SK-N-SH (cell line): Measurements from ENCODE around the gene KCNN3. TPM values are rescaled to one million over a fixed set of nuclear protein-coding genes. Genes with fewer than 3 reads are reported as not detected.

Experiments used
- CTCF ChIA-PET: fragments of 300-600, 350-600 bp; formaldehyde crosslinking; extraction: SDS; loops from one replicate; lab custom pipeline; 2021; lab: Yijun Ruan, JAX
- POLR2A ChIA-PET: fragments of 350-600 bp; sonication (Branson Sonifier 250); formaldehyde crosslinking; extraction: SDS; loops from one replicate; lab custom pipeline; 2020; ENCODE audit warnings: antibody characterized with exemption, inconsistent platforms; lab: Yijun Ruan, JAX
- DNase-seq: peaks from one replicate; pipeline ENCODE4 v3.0.0; 2012
- H2AFZ ChIP-seq: fragments of 200-600 bp; sonication (generic); 2 replicates; pipeline ENCODE4 v1.8.1; 2016; ENCODE audit warnings: antibody characterized with exemption, mild to moderate bottlenecking, low read depth
- H3F3A ChIP-seq: fragments of 200-600 bp; sonication (generic); replicated peaks from 2 replicates; pipeline ENCODE3; 2016; ENCODE audit warnings: antibody characterized with exemption, mild to moderate bottlenecking; ENCODE audit not compliant: insufficient read depth
- H3K27ac ChIP-seq, 2 experiments: fragments of 200-500 bp in 1 of 2; fragments of 200-600 bp in 1 of 2; sonication (Bioruptor generic) in 1 of 2; sonication (generic), shearing (Covaris generic) in 1 of 2; 2 replicates each; pipeline versions ENCODE4 v1.5.1 to v1.6.1; 2014 to 2016; ENCODE audit warnings: low read depth in 2 of 2, inconsistent platforms in 1 of 2, low read length in 1 of 2, mild to moderate bottlenecking in 1 of 2, mixed read lengths in 1 of 2
- H3K27me3 ChIP-seq: fragments of 200-600 bp; sonication (generic), shearing (Covaris generic); 2 replicates; pipeline ENCODE4 v1.6.1; 2016; ENCODE audit warnings: mixed run types; ENCODE audit not compliant: insufficient read depth
- H3K36me3 ChIP-seq, 2 experiments: fragments of 200-500 bp in 1 of 2; fragments of 200-600 bp in 1 of 2; sonication (Bioruptor generic) in 1 of 2; sonication (generic) in 1 of 2; replicated peaks in 1 of 2; 2 replicates each; pipeline versions ENCODE3 to v1.5.1; 2014 to 2016; ENCODE audit warnings: low read length in 1 of 2, mild to moderate bottlenecking in 1 of 2; ENCODE audit not compliant: insufficient read depth in 2 of 2, control insufficient read depth in 1 of 2
- H3K4me1 ChIP-seq, 2 experiments: fragments of 200-500 bp in 1 of 2; fragments of 200-600 bp in 1 of 2; sonication (Bioruptor generic) in 1 of 2; sonication (generic), shearing (Covaris generic) in 1 of 2; 2 replicates each; pipeline versions ENCODE4 v1.5.1 to v1.6.1; 2014 to 2016; ENCODE audit warnings: low read depth in 1 of 2, low read length in 1 of 2, mixed run types in 1 of 2; ENCODE audit not compliant: insufficient read depth in 2 of 2, control insufficient read depth in 1 of 2
- H3K4me2 ChIP-seq: fragments of 200-600 bp; sonication (generic), shearing (Covaris generic); 2 replicates; pipeline ENCODE4 v1.6.1; 2017; ENCODE audit warnings: mixed run types
- H3K4me3 ChIP-seq, 2 experiments: fragments of 200-500 bp in 1 of 2; fragments of 200-600 bp in 1 of 2; sonication (Bioruptor generic) in 1 of 2; sonication (generic), shearing (Covaris generic) in 1 of 2; 2 replicates each; pipeline versions ENCODE4 v1.5.1 to v1.8.1; 2014 to 2016; ENCODE audit warnings: low read depth in 2 of 2, inconsistent platforms in 1 of 2, low read length in 1 of 2, mild to moderate bottlenecking in 1 of 2, mixed read lengths in 1 of 2, moderate library complexity in 1 of 2
- H3K79me2 ChIP-seq: fragments of 200-600 bp; sonication (generic); 2 replicates; pipeline ENCODE4 v1.8.1; 2017; ENCODE audit warnings: mild to moderate bottlenecking; ENCODE audit not compliant: insufficient read depth
- H3K9ac ChIP-seq: fragments of 200-600 bp; sonication (generic); 2 replicates; pipeline ENCODE4 v1.6.1; 2017; ENCODE audit warnings: mixed run types
- H3K9me2 ChIP-seq: fragments of 200-600 bp; sonication (generic); 2 replicates; pipeline ENCODE4 v1.6.1; 2017; ENCODE audit warnings: mixed run types
- H3K9me3 ChIP-seq: fragments of 200-600 bp; sonication (generic); 2 replicates; pipeline ENCODE4 v1.6.1; 2017; ENCODE audit warnings: mixed run types, mild to moderate bottlenecking, moderate library complexity
- H4K20me1 ChIP-seq: fragments of 200-600 bp; sonication (generic); 2 replicates; pipeline ENCODE4 v1.6.1; 2017; ENCODE audit warnings: mild to moderate bottlenecking, mixed run types; ENCODE audit not compliant: insufficient read depth
- CHD2 ChIP-seq: fragments of 150-350 bp; IDR thresholded peaks from 2 replicates; pipeline ENCODE4 v1.6.1; 2018; ENCODE audit warnings: low read length; ENCODE audit not compliant: partially characterized antibody
- FOSL2 ChIP-seq: IDR thresholded peaks from 2 replicates; pipeline ENCODE4 v1.4.0; 2012; ENCODE audit warnings: low read depth, mild to moderate bottlenecking, moderate library complexity, borderline replicate concordance
- JUND ChIP-seq: IDR thresholded peaks from 2 replicates; pipeline ENCODE4 v1.4.0; 2012
- MEF2A ChIP-seq: IDR thresholded peaks from 2 replicates; pipeline ENCODE4 v1.4.0; 2012; ENCODE audit warnings: low read depth, borderline replicate concordance
- NRF1 ChIP-seq: IDR thresholded peaks from 2 replicates; pipeline ENCODE4 v1.6.1; 2012; ENCODE audit warnings: low read depth, mild to moderate bottlenecking, low read length
- RAD21 ChIP-seq: IDR thresholded peaks from 2 replicates; pipeline ENCODE4 v1.6.1; 2012; ENCODE audit warnings: mild to moderate bottlenecking, low read length
- REST ChIP-seq: IDR thresholded peaks from 2 replicates; pipeline ENCODE4 v1.6.1; 2012; ENCODE audit warnings: mild to moderate bottlenecking, low read depth, low read length, moderate library complexity
- SIN3A ChIP-seq: IDR thresholded peaks from 2 replicates; pipeline ENCODE4 v1.6.1; 2012; ENCODE audit warnings: low read depth, mild to moderate bottlenecking, low read length, moderate library complexity, borderline replicate concordance
- SMC3 ChIP-seq: IDR thresholded peaks from 2 replicates; pipeline ENCODE4 v1.6.1; 2012; ENCODE audit warnings: low read depth, low read length, improper control_type of control experiment
- TEAD4 ChIP-seq: IDR thresholded peaks from 2 replicates; pipeline ENCODE4 v1.4.0; 2012; ENCODE audit warnings: mild to moderate bottlenecking, borderline replicate concordance; ENCODE audit not compliant: insufficient read depth
- USF1 ChIP-seq: IDR thresholded peaks from 2 replicates; pipeline ENCODE4 v1.4.0; 2012; ENCODE audit warnings: low read depth, borderline replicate concordance
- YY1 ChIP-seq: IDR thresholded peaks from 2 replicates; pipeline ENCODE4 v1.4.0; 2012; ENCODE audit warnings: low read depth, mild to moderate bottlenecking
- ZBTB33 ChIP-seq: IDR thresholded peaks from 2 replicates; pipeline ENCODE4 v1.4.0; 2012; ENCODE audit warnings: low read depth, borderline replicate concordance
- WGBS: methylation state at CpG from one replicate; pipeline ENCODE4 v1.1.6; 2017; ENCODE audit warnings: low lambda C conversion rate; 5-methylcytosine and 5-hydroxymethylcytosine counted together
- polyA plus RNA-seq, 3 experiments: library from polyadenylated mRNA; depleted of rRNA; stranded (reverse); fragments of >200 nt; gene quantifications; 2 replicates each; pipeline ENCODE4 v1.2.3, GENCODE V29; 2012
- TF ChIP-seq, protein P1 (sequence below): fragments of 200-600 bp; sonication (generic); IDR thresholded peaks from 2 replicates; pipeline ENCODE4 v1.6.1; 2017; ENCODE audit warnings: antibody characterized with exemption, mild to moderate bottlenecking, moderate library complexity
- TF ChIP-seq, protein P2 (sequence below): fragments of 150-350 bp; IDR thresholded peaks from 2 replicates; pipeline ENCODE4 v1.6.1; 2016; ENCODE audit warnings: mild to moderate bottlenecking, low read depth, low read length
- TF ChIP-seq, protein P3 (sequence below): IDR thresholded peaks from 2 replicates; pipeline ENCODE4; 2012

KCNN3 gene
- polyA plus RNA-seq, 1 of the 3 experiments (the other 2 are of a cell fraction): 0.16 TPM

DNA sequence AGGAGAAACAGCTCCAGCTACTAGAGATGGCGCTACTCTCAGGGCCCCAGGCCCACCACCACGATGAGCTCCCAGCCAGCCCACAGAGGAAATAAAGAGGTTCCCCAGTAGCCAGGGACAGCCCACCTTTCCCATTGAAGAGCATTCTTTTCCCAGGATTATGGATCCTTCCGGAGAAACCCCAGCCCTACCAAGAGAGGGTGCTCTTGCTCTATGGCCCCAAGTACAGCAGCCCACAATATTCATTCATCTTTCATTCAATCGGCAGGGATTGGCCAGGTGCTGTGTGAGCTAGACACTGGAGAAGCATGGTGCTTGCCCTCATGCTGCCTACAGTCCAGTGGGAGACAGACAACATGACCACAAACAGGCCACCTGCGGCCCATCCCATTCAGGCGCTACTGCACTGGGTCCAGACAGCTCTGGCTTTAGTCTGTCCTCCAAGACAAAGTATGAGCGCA, 36.6 kb upstream of the KCNN3 start:
- H3K27ac ChIP-seq: no peak overlapping the region
- 74% methylated on average over 7 of the region's 7 CpGs for WGBS
- no peaks in the 10 kb centered on the region for H3K9me2 ChIP-seq
- H3K9ac ChIP-seq: no peak overlapping the region
- no peak for DNase-seq
- no peaks in the 10 kb centered on the region for H3K4me1 ChIP-seq
- H3K9me3 ChIP-seq: no peaks in the 10 kb centered on the region
- CTCF ChIA-PET: interaction anchor here (0.6 to 1.7 kb wide), 4 partner anchors 28 to 237 kb away, joined by 3 to 8 read pairs (median 4); partner anchors contain the start of gene PMVK
- POLR2A ChIA-PET: no interaction called here
- no peaks in the 10 kb centered on the region for H3K27me3 ChIP-seq
- H3K79me2 ChIP-seq: no peaks in the 10 kb centered on the region
- H4K20me1 ChIP-seq: no peaks in the 10 kb centered on the region
- no peak overlapping the region for H2AFZ ChIP-seq
- H3F3A ChIP-seq: peaks cover 2% of the 10 kb centered on the region
- H3K36me3 ChIP-seq: no peaks in the 10 kb centered on the region
- H3K4me3 ChIP-seq: no peak overlapping the region
- TF ChIP-seq REST: no peak
- peak; percentile 29 for TF ChIP-seq RAD21
- TF ChIP-seq, protein P1, sequence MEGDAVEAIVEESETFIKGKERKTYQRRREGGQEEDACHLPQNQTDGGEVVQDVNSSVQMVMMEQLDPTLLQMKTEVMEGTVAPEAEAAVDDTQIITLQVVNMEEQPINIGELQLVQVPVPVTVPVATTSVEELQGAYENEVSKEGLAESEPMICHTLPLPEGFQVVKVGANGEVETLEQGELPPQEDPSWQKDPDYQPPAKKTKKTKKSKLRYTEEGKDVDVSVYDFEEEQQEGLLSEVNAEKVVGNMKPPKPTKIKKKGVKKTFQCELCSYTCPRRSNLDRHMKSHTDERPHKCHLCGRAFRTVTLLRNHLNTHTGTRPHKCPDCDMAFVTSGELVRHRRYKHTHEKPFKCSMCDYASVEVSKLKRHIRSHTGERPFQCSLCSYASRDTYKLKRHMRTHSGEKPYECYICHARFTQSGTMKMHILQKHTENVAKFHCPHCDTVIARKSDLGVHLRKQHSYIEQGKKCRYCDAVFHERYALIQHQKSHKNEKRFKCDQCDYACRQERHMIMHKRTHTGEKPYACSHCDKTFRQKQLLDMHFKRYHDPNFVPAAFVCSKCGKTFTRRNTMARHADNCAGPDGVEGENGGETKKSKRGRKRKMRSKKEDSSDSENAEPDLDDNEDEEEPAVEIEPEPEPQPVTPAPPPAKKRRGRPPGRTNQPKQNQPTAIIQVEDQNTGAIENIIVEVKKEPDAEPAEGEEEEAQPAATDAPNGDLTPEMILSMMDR: peak; percentile 13; the same call in 1 of the 2 replicates
- no peak for TF ChIP-seq SIN3A
- no peak for TF ChIP-seq TEAD4
- TF ChIP-seq, all 33 proteins: peak for 2
- no peak overlapping the region for H3K4me2 ChIP-seq

GRCh38 chr1:154902938-154903566, 33.0 kb upstream of the KCNN3 start:
- CTCF ChIA-PET: no interaction called here

More at GRCh38 chr1:154902938-154903566, 33.0 kb upstream of the KCNN3 start:
- Histone ChIP-seq H3K27ac (no peak overlapping the region), H3K4me1 (no peaks in the 10 kb centered on the region), H3K4me3 (no peak overlapping the region), H3K9ac (no peak overlapping the region), H3K4me2 (no peak overlapping the region), H3K9me2 (no peaks in the 10 kb centered on the region), H3K36me3 (no peaks in the 10 kb centered on the region), H4K20me1 (no peaks in the 10 kb centered on the region), H3F3A (peaks cover 4% of the 10 kb centered on the region), H3K27me3 (no peaks in the 10 kb centered on the region; the same call in 1 of the 2 replicates), H3K9me3 (no peaks in the 10 kb centered on the region), H2AFZ (no peak overlapping the region), H3K79me2 (no peaks in the 10 kb centered on the region)
- no peak for DNase-seq
- TF ChIP-seq FOSL2: no peak
- no peak for TF ChIP-seq JUND
- TF ChIP-seq CHD2: no peak
- TF ChIP-seq, protein P2, sequence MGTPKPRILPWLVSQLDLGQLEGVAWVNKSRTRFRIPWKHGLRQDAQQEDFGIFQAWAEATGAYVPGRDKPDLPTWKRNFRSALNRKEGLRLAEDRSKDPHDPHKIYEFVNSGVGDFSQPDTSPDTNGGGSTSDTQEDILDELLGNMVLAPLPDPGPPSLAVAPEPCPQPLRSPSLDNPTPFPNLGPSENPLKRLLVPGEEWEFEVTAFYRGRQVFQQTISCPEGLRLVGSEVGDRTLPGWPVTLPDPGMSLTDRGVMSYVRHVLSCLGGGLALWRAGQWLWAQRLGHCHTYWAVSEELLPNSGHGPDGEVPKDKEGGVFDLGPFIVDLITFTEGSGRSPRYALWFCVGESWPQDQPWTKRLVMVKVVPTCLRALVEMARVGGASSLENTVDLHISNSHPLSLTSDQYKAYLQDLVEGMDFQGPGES: no peak
- no peak for TF ChIP-seq YY1
- TF ChIP-seq MEF2A: no peak
- TF ChIP-seq USF1: no peak
- TF ChIP-seq ZBTB33: no peak
- TF ChIP-seq, protein P3, sequence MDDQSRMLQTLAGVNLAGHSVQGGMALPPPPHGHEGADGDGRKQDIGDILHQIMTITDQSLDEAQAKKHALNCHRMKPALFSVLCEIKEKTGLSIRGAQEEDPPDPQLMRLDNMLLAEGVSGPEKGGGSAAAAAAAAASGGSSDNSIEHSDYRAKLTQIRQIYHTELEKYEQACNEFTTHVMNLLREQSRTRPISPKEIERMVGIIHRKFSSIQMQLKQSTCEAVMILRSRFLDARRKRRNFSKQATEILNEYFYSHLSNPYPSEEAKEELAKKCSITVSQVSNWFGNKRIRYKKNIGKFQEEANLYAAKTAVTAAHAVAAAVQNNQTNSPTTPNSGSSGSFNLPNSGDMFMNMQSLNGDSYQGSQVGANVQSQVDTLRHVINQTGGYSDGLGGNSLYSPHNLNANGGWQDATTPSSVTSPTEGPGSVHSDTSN: no peak
- no peak for TF ChIP-seq NRF1
- TF ChIP-seq SMC3: no peak
- WGBS: 34% methylated on average over 3 of the region's 3 CpGs
- POLR2A ChIA-PET: no interaction called here
